GM23248 (cell line): ENCODE measurements around the gene PRICKLE2. TPM values are rescaled to one million over a fixed set of nuclear protein-coding genes. Genes with fewer than 3 reads are reported as not detected.

ENCODE experiments used
- DNase-seq: peaks from one replicate; pipeline ENCODE4 v3.0.0-alpha.2; 2015
- H2AFZ ChIP-seq: fragments of 200-600 bp; sonication (generic); 2 replicates; pipeline ENCODE4 v1.6.1; 2016; ENCODE audit warnings: antibody characterized with exemption
- H3F3A ChIP-seq: fragments of 200-600 bp; sonication (generic); 2 replicates; pipeline ENCODE4 v1.6.1; 2016; ENCODE audit warnings: mild to moderate bottlenecking, antibody characterized with exemption, mixed run types; ENCODE audit not compliant: insufficient read depth
- H3K27ac ChIP-seq: fragments of 200-600 bp; sonication (generic); 2 replicates; pipeline ENCODE4 v1.5.1; 2016; ENCODE audit warnings: mild to moderate bottlenecking
- H3K27me3 ChIP-seq: fragments of 200-600 bp; sonication (generic); replicated peaks from 2 replicates; pipeline ENCODE4 v1.6.1; 2016; ENCODE audit warnings: mild to moderate bottlenecking; ENCODE audit not compliant: insufficient read depth
- H3K36me3 ChIP-seq: fragments of 200-600 bp; sonication (generic); 2 replicates; pipeline ENCODE4 v1.6.1; 2016; ENCODE audit warnings: low read depth, mild to moderate bottlenecking
- H3K4me1 ChIP-seq: fragments of 200-600 bp; sonication (generic); 2 replicates; pipeline ENCODE4 v1.6.1; 2016; ENCODE audit warnings: mild to moderate bottlenecking; ENCODE audit not compliant: insufficient read depth
- H3K4me2 ChIP-seq: fragments of 200-600 bp; sonication (generic); one replicate; pipeline ENCODE4 v1.6.1; 2016; ENCODE audit warnings: mild to moderate bottlenecking; ENCODE audit not compliant: unreplicated experiment
- H3K4me3 ChIP-seq: fragments of 200-600 bp; sonication (generic); 2 replicates; pipeline ENCODE4 v1.5.1; 2016; ENCODE audit warnings: mild to moderate bottlenecking
- H3K79me2 ChIP-seq: fragments of 200-600 bp; sonication (generic); 2 replicates; pipeline ENCODE4 v1.6.1; 2016; ENCODE audit warnings: mild to moderate bottlenecking; ENCODE audit not compliant: insufficient read depth
- H3K9ac ChIP-seq: fragments of 200-600 bp; sonication (generic); 2 replicates; pipeline ENCODE4 v1.6.1; 2016; ENCODE audit warnings: mild to moderate bottlenecking
- H3K9me2 ChIP-seq: fragments of 200-600 bp; sonication (generic); 2 replicates; pipeline ENCODE4 v1.6.1; 2016; ENCODE audit warnings: mixed run types, mild to moderate bottlenecking, moderate library complexity; ENCODE audit not compliant: insufficient read depth
- H3K9me3 ChIP-seq: fragments of 200-600 bp; sonication (generic); one replicate; pipeline ENCODE4 v1.6.1; 2017; ENCODE audit warnings: low read depth
- H4K20me1 ChIP-seq: fragments of 200-600 bp; sonication (generic); 2 replicates; pipeline ENCODE4 v1.6.0; 2016; ENCODE audit not compliant: insufficient read depth
- EZH2 ChIP-seq: fragments of 200-600 bp; sonication (generic); IDR thresholded peaks from 2 replicates; pipeline ENCODE4 v1.6.1; 2018; ENCODE audit warnings: antibody characterized with exemption, mild to moderate bottlenecking; ENCODE audit not compliant: insufficient read depth, poor library complexity, severe bottlenecking
- EZH2phosphoT487 ChIP-seq: fragments of 200-600 bp; sonication (generic); IDR thresholded peaks from 2 replicates; pipeline ENCODE4 v1.6.1; 2018; ENCODE audit warnings: antibody characterized with exemption, moderate library complexity, mild to moderate bottlenecking, low read depth; ENCODE audit not compliant: insufficient read depth
- WGBS, 2 experiments: methylation state at CpG; one replicate each; pipeline ENCODE4 v1.1.6; 2015 to 2017; ENCODE audit warnings: low lambda C conversion rate in 2 of 2, low coverage in 1 of 2; ENCODE audit errors: missing lambda C conversion rate in 2 of 2; 5-methylcytosine and 5-hydroxymethylcytosine counted together
- in situ Hi-C: fragments of 300-500 bp; cut with MboI; formaldehyde crosslinking; loops from 2 replicates; pipeline ENCODE4 v1.15.0; 2020
- polyA plus RNA-seq: library from polyadenylated mRNA; unstranded; fragments of >200 nt; fragmentation: Nextera tagmentation; extraction: Ambion mirVana; gene quantifications from 2 replicates; pipeline ENCODE4 v1.2.1, GENCODE V29; 2016
- total RNA-seq: library from RNA; depleted of rRNA; stranded (reverse); fragments of >200 nt; shearing (Covaris generic); gene quantifications from 2 replicates; pipeline ENCODE4 v1.2.3, GENCODE V29; 2014

The PRICKLE2 gene
- total and polyA plus RNA-seq, 2 experiments from 2014 or later, result 7.3 to 19.6 TPM

DNA sequence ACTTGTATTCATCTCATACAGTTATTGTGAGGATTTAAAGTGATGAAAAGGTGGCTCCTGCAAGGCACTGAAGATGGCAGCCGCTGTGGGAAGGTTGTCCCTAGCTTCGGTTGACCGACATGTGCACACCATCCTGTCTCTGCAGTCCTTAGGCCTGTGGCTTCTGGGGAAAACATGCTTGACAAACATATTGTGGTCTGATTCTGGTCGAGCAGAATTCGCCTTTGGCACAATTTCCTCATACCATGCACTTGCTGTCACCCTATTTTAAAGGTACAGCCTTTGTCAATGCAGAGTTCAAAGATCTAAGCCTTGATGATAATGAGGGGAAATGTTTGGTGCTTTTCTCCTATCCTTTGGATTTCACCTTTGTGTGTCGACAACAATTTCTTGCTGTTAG, 50.9 kb downstream of the PRICKLE2 start:
- no peak for TF ChIP-seq EZH2phosphoT487
- no peak for TF ChIP-seq EZH2
- no peak overlapping the region for H3K4me3 ChIP-seq
- in situ Hi-C loops, result no loop called here
- no peak overlapping the region for H3K4me2 ChIP-seq
- WGBS, 2 experiments, result 80 to 85% methylated on average over 6 of the region's 6 CpGs
- no peak overlapping the region for H2AFZ ChIP-seq
- no peaks in the 10 kb centered on the region for H3K27me3 ChIP-seq
- H3K9me3 ChIP-seq, result no peaks in the 10 kb centered on the region
- 0 out of 2 replicates have a peak, but pooled peaks cover 3% of the 10 kb centered on the region for H4K20me1 ChIP-seq
- peaks cover 16% of the 10 kb centered on the region for H3K4me1 ChIP-seq
- no peak for DNase-seq
- H3K9ac ChIP-seq, result no peak overlapping the region
- H3F3A ChIP-seq, result peaks cover 39% of the 10 kb centered on the region
- no peak overlapping the region for H3K27ac ChIP-seq
- H3K79me2 ChIP-seq, result peaks cover 83% of the 10 kb centered on the region
- no peaks in the 10 kb centered on the region for H3K36me3 ChIP-seq
- H3K9me2 ChIP-seq, result no peaks in the 10 kb centered on the region

DNA sequence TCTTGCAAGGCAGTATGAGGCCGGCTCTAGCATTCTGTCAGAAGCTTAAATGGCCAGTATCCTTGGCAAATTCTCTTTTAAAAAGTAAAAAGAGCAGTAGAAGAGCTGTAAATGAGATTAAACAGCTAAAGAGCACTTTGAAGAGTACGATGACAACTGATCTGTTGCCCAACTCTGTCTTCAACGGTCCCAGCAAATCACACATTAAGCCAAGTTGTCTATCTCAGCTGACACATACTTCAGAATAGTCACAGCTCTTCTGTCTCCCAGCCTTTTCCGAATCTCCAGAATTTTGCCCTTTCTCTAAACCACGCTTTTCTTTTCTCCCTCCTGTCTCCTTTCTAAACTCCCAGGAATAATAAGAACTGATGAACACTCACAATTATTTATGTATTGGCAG, 51.7 kb downstream of the PRICKLE2 start:
- H3K9me2 ChIP-seq, result no peaks in the 10 kb centered on the region
- no peaks in the 10 kb centered on the region for H3K27me3 ChIP-seq
- peaks cover 37% of the 10 kb centered on the region for H3F3A ChIP-seq
- H3K79me2 ChIP-seq, result peaks cover 83% of the 10 kb centered on the region
- 0 out of 2 replicates have a peak, but pooled peaks cover 3% of the 10 kb centered on the region for H4K20me1 ChIP-seq
- TF ChIP-seq EZH2phosphoT487 (no peak), EZH2 (no peak)
- no peak overlapping the region for H3K4me3 ChIP-seq
- no peaks in the 10 kb centered on the region for H3K36me3 ChIP-seq
- in situ Hi-C loops, result no loop called here
- H3K4me1 ChIP-seq, result peaks cover 14% of the 10 kb centered on the region
- H3K4me2 ChIP-seq, result no peak overlapping the region
- WGBS, 2 experiments, result 64 to 67% methylated on average over 5 of the region's 5 CpGs
- DNase-seq, result no peak
- H2AFZ ChIP-seq, result no peak overlapping the region
- no peak overlapping the region for H3K9ac ChIP-seq
- H3K27ac ChIP-seq, result no peak overlapping the region
- no peaks in the 10 kb centered on the region for H3K9me3 ChIP-seq

DNA sequence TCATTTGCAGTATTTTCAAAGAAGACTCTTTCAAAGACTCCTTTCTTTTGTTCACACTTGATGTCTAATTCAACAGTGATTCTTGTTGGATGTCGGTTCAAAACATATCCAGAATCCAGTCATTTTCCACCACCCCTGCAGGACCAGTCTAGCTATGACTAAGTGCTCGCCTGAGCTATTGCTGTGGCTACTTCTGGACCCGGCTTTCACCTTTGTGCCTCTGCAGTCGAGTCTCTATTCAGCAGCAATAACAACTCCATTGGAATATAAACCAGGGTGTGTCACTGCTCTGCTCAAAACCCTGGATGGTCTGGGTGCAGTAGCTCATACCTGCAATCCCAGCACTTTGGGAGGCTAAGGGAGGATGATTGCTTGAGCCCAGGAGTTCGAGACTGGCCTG, 55.0 kb downstream of the PRICKLE2 start:
- no peak overlapping the region for H3K27ac ChIP-seq
- H3F3A ChIP-seq, result 0 out of 2 replicates have a peak, but pooled peaks cover 8% of the 10 kb centered on the region
- no peaks in the 10 kb centered on the region for H3K4me1 ChIP-seq
- H3K9ac ChIP-seq, result no peak overlapping the region
- H3K9me3 ChIP-seq, result no peaks in the 10 kb centered on the region
- H3K4me2 ChIP-seq, result no peak overlapping the region
- H3K27me3 ChIP-seq, result no peaks in the 10 kb centered on the region
- TF ChIP-seq EZH2phosphoT487 (no peak), EZH2 (no peak)
- 96% methylated on average over 5 of the region's 5 CpGs for WGBS, 2 experiments
- no peak overlapping the region for H2AFZ ChIP-seq
- H3K79me2 ChIP-seq, result peaks cover 98% of the 10 kb centered on the region
- 0 out of 2 replicates have a peak, but pooled peaks cover 3% of the 10 kb centered on the region for H4K20me1 ChIP-seq
- H3K36me3 ChIP-seq, result no peaks in the 10 kb centered on the region
- no peaks in the 10 kb centered on the region for H3K9me2 ChIP-seq
- DNase-seq, result no peak
- no peak overlapping the region for H3K4me3 ChIP-seq
- in situ Hi-C loops, result no loop called here

DNA sequence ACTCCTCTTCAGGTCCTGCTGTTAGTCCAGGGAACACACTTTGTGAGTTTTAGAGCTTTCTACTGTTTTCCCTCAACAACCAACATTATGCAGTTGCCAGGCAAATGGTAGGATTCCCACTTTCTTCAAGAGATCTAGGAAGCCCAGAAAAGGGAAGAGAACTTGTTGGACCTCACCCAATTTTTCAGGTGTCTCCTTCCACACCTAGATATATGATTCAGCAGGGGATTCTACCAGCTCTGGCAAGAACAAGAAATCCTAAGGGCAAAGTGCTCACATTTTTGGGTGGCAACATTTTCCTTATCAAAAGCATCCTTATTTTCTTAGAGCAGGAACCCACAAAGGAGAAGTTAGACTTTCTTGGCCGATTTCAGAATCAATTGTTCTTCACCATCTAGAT, 57.4 kb downstream of the PRICKLE2 start:
- H3K9ac ChIP-seq, result no peak overlapping the region
- no peaks in the 10 kb centered on the region for H3K9me3 ChIP-seq
- H3K4me1 ChIP-seq, result peaks cover 17% of the 10 kb centered on the region
- in situ Hi-C loops, result no loop called here
- WGBS, 2 experiments, result 97 to 100% methylated on average over 1 of the region's 1 CpG
- no peaks in the 10 kb centered on the region for H3K9me2 ChIP-seq
- no peak overlapping the region for H3K27ac ChIP-seq
- no peak overlapping the region for H3K4me3 ChIP-seq
- DNase-seq, result no peak
- H4K20me1 ChIP-seq, result 0 out of 2 replicates have a peak, but pooled peaks cover 3% of the 10 kb centered on the region
- TF ChIP-seq EZH2phosphoT487 (no peak), EZH2 (no peak)
- H3K27me3 ChIP-seq, result no peaks in the 10 kb centered on the region
- no peaks in the 10 kb centered on the region for H3K36me3 ChIP-seq
- H3K4me2 ChIP-seq, result no peak overlapping the region
- no peak overlapping the region for H2AFZ ChIP-seq
- H3K79me2 ChIP-seq, result peaks cover 90% of the 10 kb centered on the region
- H3F3A ChIP-seq, result peaks cover 7% of the 10 kb centered on the region; the same call in 1 of the 2 replicates
